NCI-H146 (cell line): ENCODE results near the gene ACVR2B.
"Not testable (repeated sequence)": the region's sequence is repeated elsewhere in the genome, so short reads cannot be mapped to it uniquely, and the experiment has no call there.

Source experiments
- DNase-seq: peaks from one replicate; lab custom pipeline; 2025; lab: John Stamatoyannopoulos, UW

Gene ACVR2B

DNA sequence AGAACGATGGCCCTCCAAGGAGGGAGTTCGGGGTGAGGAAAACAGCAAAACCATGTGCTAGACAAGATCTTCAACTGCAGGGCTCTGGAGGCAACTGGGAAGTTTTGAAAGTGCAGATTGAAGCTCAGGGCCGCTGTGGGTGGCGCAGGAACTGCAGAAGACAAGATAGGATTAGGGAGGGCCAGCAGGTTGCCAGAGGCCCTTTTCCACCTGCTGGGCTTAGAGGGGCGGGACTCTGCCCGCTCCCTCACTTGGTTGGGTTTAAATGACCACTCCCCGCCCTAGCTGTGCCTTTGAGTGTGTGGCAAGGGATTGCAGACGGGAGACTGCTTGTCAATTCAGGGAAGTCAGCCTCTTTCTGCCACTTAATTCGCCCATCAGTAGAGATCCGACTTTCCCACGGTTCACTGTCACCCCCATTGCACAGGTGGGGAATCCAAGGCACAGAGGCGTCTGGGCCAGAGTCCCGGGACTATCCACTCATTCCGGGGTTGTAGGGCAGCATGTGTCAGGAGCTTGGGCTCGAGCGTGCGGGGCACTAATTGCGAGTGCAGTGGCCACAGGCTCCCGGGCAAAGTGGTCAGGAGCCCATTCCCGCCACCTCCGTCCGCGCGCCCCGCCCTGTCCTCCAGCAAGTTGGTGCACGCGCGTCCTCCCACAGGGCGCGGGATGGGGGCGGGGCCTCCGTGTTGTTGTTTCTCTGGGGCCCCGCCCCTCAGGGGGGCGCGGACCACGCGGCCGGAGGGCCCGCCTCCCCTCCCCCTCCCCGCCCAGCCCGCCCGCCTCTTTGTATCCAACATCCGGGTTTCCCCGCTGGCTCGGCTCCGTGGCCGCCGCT, at the start of gene ACVR2B:
Gene ACVR2B, plus strand, starts transcription at position 816 of the 838 bp plus-strand sequence. CDS start 433 bp downstream, outside the sequence.
- DNase-seq, result peak; percentile 86

DNA sequence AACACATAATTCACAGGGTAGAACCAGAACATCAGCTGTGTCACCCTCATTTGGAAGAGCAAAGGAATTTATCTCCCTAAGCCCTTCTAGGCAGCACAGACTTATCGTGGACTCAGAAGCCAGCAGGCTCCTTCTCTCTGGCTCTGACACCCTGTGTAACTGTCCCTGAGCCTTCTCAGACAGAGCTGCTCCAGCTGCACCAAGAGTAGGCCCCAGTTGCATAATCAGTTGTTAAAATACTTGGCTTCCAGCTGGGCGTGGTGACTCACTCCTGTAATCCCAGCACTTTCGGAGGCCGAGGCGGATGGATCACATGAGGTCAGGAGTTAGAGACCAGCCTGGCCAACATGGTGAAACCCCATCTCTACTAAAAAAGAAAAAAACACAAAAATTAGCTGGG, 49.4 kb upstream of the ACVR2B start:
- no peak for DNase-seq

DNA sequence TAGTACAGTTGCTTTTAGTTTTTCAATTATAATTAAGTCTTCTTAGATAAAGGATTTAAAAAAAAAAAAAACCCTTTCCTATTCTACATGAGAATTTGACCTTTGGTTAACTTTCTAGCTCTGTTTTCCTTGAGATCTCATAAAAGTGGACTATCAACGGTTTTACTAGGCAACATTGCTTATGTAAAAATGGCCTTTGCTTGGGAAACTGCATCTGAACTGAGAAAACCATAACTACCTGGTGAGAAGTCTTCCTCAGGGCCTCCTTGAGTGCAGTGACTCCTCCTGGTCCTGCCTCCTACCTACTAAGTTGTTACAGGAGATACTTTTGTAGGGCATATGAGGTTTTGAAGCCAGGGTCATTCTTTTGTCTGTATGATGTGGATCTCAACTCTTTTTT, 42.1 kb upstream of the ACVR2B start:
- no peak for DNase-seq

DNA sequence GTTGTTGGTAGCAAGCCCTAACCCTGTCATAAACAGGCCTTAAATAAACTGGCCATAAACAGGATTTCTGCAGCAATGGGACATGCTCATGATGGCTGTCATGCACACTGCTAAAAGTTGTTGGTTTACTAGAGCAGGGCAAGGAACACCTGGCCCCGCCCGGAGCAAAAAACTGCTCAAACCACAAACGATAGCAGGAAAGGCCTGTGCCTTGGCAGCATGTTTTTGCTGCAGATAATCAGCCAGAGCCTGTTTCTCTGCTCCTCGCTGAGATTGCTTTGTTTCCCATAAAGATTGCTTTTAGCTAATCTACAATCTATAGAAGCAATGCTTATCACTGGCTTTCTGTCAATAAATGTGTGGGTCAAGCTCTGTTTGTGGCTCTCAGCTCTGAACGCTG, 32.9 kb upstream of the ACVR2B start:
- not testable (repeated sequence) for DNase-seq

DNA sequence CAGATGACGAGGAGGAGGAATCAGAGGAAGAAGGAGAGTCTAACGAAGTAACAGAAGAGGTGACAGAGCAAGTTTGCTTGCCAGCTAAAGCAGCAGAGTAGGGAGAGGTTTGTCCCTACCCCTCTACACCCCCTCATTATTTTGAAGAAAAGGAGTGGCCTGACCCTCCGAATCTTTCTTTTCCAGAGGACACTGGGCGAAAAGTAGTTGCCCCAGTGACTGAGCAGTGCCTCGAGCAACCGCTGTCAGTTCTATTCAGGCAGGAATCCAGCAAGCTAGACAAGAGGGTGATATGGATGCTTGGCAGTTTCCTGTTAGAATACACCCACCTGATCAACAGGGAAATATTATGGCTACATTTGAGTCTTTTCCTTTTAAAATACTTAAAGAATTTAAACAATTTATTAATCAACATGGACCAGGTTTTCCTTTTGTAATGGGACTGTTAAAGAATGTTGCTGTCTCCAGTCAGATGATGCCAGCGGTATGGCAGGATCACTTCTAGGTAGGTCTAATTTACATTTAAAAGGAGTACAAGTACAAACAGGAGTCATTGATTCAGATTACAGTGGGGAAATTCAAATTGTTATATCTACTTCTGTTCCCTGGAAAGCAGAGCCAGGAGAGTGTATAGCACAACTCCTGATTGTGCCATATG, 31.9 kb upstream of the ACVR2B start:
- no peak for DNase-seq

DNA sequence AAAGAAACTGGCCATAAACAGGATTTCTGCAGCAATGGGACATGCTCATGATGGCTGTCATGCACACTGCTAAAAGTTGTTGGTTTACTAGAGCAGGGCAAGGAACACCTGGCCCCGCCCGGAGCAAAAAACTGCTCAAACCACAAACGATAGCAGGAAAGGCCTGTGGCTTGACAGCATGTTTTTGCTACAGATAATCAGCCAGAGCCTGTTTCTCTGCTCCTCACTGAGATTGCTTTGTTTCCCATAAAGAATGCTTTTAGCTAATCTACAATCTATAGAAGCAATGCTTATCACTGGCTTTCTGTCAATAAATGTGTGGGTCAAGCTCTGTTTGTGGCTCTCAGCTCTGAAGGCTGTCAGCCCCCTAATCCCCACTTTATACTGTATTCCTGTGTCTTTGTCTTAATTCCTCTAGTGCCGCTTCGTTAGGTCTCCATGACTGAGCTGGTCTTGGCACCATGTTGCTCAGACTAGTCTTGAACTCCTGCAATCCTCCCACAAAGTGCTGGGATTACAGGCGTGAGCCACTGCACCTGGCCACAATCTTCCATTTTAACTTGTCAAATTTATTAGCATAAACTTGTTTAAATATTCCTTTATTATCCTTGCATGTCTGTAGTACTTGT, 26.8 kb upstream of the ACVR2B start:
- DNase-seq, result not testable (repeated sequence)

DNA sequence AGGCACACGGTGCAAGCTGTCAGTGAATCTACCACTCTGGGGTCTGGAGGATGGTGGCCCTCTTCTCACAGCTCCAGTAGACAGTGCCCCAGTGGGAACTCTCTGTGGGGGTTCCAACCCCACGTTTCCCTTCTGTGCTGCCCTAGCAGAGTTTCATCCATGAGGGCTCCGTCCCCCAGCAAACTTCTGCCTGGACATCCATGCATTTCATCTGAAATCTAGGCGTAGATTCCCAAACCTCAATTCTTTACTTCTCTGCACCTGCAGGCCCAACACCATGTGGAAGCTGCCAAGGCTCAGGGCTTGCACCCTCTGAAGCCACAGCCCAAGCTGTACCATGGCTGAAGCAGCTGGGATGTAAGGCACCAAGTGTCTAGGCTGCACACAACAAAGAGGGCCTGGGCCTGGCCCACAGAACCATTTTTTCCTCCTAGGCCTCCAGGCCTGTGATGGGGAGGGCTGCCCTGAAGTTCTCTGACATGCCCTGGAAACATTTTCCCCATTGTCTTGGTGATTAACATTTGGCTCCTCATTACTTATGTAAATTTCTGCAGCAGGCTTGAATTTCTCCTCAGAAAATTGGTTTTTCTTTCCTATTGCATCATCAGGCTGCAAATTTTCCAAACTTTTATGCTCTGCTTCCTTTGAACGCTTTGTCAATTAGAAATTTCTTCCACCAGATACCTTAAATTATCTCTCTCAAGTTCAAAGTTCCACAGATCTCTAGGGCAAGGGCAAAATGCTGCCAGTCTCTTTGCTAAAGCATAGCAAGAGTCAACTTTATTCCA, 20.6 kb upstream of the ACVR2B start:
- not testable (repeated sequence) for DNase-seq

DNA sequence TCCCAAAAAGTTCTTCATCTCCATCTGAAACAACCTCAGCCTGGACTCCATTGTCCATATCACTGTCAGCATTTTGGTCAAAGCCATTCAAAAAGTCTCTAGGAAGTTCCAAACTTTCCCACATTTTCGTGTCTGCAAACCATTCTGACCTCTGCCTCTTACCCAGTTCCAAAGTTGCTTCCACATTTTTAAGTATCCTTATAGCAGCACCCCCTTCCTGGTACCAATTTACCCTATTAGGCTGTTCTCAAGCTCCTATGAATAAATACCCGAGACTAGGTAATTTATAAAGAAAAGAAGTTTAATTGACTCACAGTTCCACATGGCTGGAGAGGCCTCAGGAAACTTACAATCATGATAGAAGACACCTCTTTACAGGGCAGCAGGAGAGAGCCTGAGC, 20.0 kb upstream of the ACVR2B start:
- DNase-seq, result not testable (repeated sequence)

DNA sequence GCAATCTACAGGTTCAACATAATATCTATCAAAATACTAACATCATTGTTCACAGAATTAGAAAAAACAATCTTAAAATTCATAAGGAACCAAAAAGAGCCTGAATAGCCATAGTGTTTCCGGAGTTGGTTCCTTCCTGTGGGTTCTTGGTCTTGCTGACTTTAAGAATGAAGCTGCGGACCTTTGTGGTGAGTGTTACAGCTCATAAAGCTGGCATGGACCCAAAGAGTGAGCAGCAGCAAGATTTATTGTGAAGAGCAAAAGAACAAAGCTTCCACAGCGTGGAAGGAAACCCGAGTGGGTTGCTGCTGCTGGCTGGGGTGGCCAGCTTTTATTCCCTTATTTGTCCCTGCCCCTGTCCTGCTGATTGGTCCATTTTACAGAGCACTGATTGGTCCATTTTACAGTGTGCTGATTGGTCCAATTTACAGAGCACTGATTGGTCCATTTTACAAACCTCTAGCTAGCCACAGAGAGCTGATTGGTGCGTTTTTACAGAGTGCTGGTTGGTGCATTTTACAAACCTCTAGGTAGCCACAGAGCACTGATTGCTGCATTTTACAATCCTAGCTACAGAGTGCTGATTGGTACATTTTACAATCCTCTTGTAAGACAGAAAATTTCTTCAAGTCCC, 15.1 kb upstream of the ACVR2B start:
- DNase-seq, result not testable (repeated sequence)

DNA sequence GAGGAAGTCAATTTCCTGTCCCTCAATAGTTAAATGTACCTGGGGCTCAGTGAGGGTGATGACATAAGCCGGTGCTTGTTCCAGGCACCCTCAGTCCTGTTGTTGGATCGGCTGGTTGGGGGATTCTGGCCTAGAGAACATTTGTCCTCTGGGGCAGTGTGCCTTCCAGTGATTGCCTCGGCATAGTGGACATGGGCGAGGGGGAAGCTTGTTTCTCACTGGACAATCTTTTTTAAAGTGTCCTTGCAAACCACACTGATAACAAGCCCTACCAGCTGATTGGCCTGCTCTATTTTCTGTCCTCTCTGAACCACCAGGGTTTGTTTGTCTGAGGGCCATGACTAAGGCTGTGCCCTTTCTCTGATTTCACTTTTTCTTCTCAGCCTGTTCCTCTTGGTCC, 10.5 kb upstream of the ACVR2B start:
- not testable (repeated sequence) for DNase-seq

DNA sequence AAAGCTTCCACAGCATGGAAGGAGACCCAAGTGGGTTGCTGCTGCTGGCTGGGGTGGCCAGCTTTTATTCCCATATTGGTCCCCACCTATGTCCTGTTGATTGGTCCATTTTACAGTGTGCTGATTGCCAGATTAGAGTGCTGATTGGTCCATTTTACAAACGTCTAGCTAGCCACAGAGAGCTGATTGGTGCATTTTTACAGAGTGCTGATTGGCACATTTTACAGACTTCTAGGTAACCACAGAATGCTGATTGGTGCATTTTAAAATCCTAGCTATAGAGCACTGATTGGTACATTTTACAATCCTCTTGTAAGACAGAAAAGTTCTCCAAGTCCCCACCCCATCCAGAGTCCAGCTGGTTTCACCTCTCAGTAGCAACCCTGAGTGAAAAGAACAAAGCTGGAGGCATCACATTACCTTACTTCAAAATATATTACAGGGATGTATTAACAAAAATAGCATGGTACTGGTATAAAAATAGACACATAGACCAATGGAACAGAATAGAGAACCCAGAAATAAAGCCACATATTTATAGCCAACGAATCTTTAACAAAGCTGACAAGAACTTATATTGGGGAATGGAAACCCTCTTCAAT, 7.5 kb upstream of the ACVR2B start:
- no peak for DNase-seq

DNA sequence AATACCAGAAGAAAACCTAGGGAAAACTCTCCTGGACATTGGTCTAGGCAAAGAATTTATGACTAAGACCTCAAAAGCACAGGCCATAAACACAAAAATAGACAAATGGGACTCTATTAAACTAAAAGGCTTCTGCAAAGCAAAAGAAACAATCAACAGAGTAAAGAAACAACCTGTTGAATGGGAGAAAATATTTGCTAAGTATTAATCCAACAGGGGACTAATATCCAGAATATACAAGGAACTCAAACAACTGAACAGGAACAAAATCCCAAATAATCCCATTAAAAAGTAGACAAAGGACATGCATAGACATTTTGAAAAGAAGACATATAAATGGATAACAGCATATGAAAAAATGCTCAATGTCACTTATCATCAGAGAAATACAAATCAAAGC, 6.9 kb upstream of the ACVR2B start:
- no peak for DNase-seq

DNA sequence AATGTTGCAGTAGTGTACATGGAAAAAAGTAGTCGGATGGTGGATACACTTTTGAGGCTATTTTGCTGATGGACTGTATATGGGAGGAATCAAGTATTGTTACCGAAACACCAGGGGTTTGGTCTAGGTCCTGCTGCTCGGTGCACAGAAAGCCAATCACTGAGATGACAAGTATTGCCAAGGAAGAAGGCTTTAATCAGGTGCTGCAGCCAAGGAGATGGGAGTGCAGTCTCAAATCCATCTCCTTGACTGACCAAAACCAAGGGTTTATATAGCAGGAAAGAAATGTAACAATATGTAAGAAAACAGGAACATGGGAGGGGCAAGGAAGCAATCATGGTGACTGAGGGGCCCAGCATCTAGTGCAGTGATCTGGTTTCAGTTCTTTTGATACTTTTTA, 2.8 kb upstream of the ACVR2B start:
- no peak for DNase-seq

DNA sequence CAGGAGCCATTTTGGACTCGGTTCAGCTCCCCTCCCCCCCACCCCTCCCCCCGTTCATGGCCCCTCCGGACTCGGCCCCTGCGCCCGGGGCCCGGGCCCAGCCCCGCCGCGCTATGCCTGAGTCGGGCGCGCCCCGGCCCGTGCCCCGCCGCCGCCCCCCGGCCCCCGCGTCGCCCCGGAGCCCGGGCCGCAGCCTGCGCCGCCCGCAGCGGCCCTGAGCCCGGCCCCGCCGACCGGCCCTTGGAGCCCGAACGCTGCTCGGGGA, 155 bp downstream of the ACVR2B start:
- no peak for DNase-seq

DNA sequence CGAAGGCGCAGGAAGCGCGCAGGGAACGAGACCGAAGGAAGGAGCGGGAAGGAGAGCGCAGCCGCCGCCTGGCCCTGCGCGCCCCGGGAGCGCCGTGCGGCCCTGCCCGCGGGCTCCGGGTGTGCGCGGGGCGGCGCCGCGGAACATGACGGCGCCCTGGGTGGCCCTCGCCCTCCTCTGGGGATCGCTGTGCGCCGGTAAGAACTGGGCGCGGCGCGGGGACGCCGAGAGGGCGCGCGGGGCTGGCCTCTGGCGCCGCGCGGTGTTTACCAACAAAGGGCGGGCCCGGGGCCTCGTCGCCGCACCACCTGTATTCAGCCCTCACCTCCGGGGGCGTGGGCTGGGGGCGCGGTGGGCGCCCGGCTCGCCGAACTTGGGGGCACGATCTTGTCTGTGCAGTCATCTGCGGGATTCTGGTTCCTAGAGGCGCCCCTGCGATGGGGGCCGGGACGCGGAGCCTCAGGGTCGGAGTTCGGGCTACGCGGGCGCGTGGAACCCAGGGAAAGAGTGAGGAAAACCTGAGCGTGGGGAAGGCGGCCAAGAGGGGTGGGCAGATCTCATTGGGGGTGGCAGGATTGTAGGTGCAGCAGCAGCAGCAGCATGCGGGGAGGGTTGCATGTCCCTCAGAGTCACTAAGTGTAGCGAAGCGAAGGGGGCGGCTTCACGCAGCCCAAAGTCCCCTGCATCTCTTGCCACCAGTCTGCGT, 641 bp downstream of the ACVR2B start:
- peak; percentile 46 for DNase-seq

DNA sequence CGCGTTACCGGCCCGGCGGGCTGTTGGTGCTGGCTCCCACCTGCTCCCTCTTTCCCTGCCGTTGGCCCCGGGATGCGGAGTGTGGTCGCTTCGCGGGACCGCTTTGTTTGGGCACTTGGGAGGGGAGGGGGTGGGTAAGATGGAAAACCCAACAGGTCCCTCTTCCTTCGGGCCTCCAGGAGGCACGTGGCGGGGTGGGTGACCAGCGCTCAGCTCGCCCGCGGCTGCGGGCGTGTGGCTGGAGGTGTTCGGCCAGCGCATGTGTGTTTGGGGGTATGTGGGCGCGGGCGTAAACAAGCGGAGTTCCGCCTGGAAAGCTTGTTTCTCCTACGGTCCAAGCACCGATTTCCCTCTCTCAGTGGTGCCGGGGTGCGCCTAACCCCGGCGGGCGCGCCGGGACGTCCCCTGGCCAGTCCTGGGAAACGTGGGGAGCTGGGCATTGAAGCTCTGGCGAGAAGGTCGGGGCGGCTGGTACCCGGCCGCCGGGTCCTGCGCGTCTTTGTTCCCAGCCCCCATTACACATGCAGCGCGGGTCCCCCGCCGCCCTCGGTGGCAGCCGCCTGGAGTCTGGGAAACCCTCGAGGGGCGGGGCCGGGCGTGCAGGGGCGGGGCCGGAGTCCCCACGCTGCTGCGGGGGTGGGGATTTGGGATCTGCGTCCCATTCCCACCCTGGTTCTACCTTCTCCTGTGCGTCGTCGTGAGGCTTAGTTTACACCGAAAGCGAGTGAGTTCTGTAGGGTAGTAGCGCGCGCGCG, 1.4 kb downstream of the ACVR2B start:
- DNase-seq, result peak; percentile 83

DNA sequence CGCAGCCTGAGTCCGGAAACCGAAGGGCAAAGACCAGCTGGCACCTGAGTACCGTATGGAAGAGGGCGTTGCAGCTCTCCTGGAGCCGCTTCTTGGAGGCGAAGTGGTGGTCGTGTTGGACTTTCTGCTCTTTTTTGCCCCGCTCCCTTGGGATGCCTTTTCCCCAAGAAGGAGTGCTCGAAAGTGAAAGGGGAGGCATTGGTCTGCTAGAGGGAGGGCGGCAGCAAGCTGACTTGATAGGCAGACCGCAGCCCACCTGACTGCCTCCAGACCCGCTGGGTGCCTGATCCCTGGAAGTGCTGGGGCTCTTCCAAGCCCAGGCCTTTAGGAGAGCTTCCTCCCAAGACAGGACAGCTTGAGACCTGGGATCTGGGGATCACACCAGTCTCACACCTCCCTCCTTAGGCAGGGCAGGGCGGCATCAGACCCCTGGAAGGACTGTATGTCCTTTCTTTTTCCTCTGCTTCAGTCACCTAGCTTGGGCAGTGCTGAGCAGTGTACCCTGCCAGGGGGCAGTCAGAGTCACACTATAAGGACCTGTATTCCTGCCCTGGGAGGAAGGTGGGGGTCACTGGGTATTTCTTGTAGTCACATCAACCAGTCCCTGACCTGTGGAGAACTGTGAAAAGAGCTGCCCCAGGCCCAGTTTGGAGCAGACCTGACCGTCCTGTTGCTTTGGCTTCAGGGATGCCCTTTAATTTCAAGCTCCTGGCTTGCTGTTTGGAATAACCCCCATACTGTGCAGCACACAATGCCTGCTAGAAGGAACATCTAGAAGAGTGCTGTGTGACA, 2.1 kb downstream of the ACVR2B start:
- no peak for DNase-seq

DNA sequence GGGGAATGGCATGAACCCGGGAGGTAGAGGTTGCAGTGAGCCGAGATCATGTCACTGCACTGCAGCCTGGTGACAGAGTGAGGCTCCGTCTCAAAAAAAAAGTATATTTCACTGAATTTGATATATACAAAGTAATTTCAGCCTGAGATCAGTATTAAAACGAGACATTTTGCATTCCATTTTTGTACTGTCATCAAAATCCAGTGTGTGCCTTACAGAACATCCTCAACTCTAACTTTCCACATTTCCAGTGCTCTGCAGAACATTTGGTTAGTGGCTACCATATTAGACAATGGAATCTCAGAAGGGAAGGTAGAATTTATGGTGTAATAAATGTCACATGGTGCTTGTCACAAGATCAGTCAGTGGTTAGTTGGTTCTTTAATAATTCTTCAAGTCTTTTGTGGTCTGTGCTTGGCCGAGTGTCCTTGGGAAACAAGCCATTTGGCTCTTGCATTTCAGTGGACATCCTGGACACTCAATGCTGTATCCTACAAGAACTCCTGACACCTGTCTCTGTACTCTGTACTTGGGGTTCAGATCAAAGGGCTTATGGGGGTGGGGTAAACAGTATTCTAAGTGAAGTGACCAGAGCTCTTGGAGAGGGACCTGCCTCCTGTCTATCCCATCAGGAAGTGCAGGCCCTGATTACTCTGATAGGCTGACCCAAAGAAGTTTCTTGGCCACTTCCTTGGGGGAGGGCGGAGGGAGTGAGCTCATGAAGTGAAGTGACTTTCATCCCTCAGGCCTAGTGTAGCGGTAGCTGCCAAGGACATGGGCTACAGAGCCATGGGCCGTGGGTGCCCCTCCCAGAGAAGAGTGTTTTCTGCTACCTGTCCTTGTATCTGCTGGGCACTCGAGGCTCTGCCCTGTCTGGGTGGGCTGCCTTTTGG, 3.7 kb downstream of the ACVR2B start:
- DNase-seq, result no peak
